ENCODE results near the gene JPT2. TPM values are rescaled to one million over a fixed set of nuclear protein-coding genes. Genes with fewer than 3 reads are reported as not detected.
"Not testable (repeated sequence)": the region's sequence is repeated elsewhere in the genome, so short reads cannot be mapped to it uniquely, and the experiment has no call there.

The JPT2 gene
- total and polyA plus RNA-seq, 4 donors = 24.4 to 45.8 (median 39.1) TPM

GRCh38 chr16:1700246-1700645 is 22.2 kb downstream of the JPT2 start:
- H3K9me3 ChIP-seq (ENCODE audit: control insufficient read depth, insufficient read depth, low read length) = no peaks in the 10 kb centered on the region
- no peak for DNase-seq (ENCODE audit: low read depth in 4 of 6, low spot score in 6 of 6)
- peaks cover 55% of the 10 kb centered on the region for H3K36me3 ChIP-seq (ENCODE audit: control insufficient read depth, insufficient read depth, low read length)
- no peaks in the 10 kb centered on the region for H3K27me3 ChIP-seq (ENCODE audit: control insufficient read depth, insufficient read depth, low read length)
- no peak overlapping the region for H3K4me3 ChIP-seq (ENCODE audit: low read depth, low read length)
- peaks cover 5% of the 10 kb centered on the region for H3K4me1 ChIP-seq (ENCODE audit: control insufficient read depth, insufficient read depth, low read length)
- H3K27ac ChIP-seq (ENCODE audit: low read depth, low read length) = no peak overlapping the region
- WGBS (ENCODE audit: insufficient coverage) = 89% methylated on average over 3 of the region's 3 CpGs

DNA sequence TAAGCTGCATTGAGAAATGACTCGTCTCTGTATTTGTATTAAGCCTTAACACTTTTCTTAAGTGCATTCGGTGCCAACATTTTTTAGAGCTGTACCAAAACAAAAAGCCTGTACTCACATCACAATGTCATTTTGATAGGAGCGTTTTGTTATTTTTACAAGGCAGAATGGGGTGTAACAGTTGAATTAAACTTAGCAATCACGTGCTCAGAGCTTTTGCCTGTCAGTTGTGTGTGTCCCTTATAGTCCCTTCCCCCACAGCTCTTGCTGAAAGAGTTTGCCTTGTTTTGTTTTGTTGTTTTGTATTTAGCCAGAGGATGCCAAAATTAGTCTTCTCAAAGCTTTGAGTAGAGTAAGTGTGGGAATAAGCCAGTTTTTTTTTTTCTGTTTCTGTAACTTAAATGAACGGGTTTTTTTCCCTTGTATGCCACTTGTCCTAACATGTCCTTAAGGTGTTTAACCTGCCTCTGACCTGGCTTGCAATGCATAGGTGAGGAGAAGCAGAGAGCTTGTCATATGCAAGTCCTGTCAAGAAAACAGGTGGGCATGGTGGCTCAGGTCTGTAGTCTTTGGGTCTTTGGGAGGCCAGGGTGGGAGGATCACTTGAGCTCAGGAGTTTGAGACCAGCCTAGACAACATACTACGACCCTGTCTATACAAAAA is 23.3 kb downstream of the JPT2 start:
- H3K4me3 ChIP-seq (ENCODE audit: low read depth, low read length) = no peak overlapping the region
- no peak for DNase-seq (ENCODE audit: low read depth in 4 of 6, low spot score in 6 of 6)
- WGBS (ENCODE audit: insufficient coverage) = no CpG with 5 or more reads among the region's 6 CpGs
- H3K27ac ChIP-seq (ENCODE audit: low read depth, low read length) = no peak overlapping the region
- peaks cover 6% of the 10 kb centered on the region for H3K4me1 ChIP-seq (ENCODE audit: control insufficient read depth, insufficient read depth, low read length)
- peaks cover 46% of the 10 kb centered on the region for H3K36me3 ChIP-seq (ENCODE audit: control insufficient read depth, insufficient read depth, low read length)
- H3K9me3 ChIP-seq (ENCODE audit: control insufficient read depth, insufficient read depth, low read length) = no peaks in the 10 kb centered on the region
- no peaks in the 10 kb centered on the region for H3K27me3 ChIP-seq (ENCODE audit: control insufficient read depth, insufficient read depth, low read length)

GRCh38 chr16:1705324-1705687 is 27.2 kb downstream of the JPT2 start:
- Histone ChIP-seq H3K4me3 (ENCODE audit: low read depth, low read length) (peak overlapping the region; percentile 91), H3K36me3 (ENCODE audit: control insufficient read depth, insufficient read depth, low read length) (peaks cover 38% of the 10 kb centered on the region), H3K27ac (ENCODE audit: low read depth, low read length) (peak overlapping the region; percentile 94), H3K4me1 (ENCODE audit: control insufficient read depth, insufficient read depth, low read length) (peaks cover 30% of the 10 kb centered on the region)
- 0% methylated on average over 10 of the region's 16 CpGs for WGBS (ENCODE audit: insufficient coverage)
- DNase-seq (ENCODE audit: low read depth in 4 of 6, low spot score in 6 of 6); H3K27me3 ChIP-seq (ENCODE audit: control insufficient read depth, insufficient read depth, low read length); H3K9me3 ChIP-seq (ENCODE audit: control insufficient read depth, insufficient read depth, low read length): not testable (repeated sequence)

DNA sequence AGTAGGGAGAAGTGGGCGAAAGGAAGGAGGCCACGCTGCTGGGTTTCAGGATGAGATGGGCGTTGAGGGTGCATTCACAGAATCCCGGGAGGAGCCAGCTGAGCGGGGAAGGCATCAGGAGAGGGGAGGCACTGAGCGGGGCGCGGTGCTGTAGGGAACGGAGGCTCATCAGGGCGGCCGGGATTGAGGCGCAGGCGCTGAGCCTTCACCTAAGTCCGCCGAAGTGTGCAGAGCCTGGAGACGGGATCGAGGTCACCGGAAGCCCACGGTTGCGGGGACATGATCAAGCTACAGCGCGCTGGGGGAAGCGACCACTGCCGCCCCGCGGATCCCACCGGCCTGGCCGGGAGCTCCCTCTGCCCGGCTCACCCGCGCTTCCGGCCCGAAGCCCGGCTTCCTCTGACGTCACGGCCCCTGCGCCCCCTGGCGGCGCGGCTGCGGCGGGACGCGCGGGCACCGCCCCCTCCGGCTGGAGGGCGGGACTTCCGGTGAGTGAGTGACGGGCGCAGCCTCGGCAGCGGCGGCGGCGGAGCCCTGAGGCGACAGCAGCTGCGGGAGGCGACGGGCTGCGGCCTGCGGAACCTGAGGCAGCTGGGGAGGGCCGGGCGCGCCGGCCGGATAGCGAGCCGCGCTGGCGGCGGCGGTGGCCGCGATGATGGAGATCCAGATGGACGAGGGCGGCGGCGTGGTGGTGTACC is 27.8 kb downstream of the JPT2 start, which contains the start of gene MAPK8IP3:
MAPK8IP3 (plus strand) TSS at position 508 of the 698 bp plus-strand sequence; CDS start at position 653, 145 bp downstream.
- Histone ChIP-seq H3K27ac (ENCODE audit: low read depth, low read length) (peak within 1 kb of the TSS; percentile 94), H3K4me3 (ENCODE audit: low read depth, low read length) (peak within 1 kb of the TSS; percentile 91), H3K9me3 (ENCODE audit: control insufficient read depth, insufficient read depth, low read length) (no peaks in the 10 kb centered on the region), H3K36me3 (ENCODE audit: control insufficient read depth, insufficient read depth, low read length) (peaks cover 35% of the 10 kb centered on the region), H3K4me1 (ENCODE audit: control insufficient read depth, insufficient read depth, low read length) (peaks cover 30% of the 10 kb centered on the region), H3K27me3 (ENCODE audit: control insufficient read depth, insufficient read depth, low read length) (no peaks in the 10 kb centered on the region)
- under 1% methylated on average over 79 of the region's 79 CpGs for WGBS (ENCODE audit: insufficient coverage)
- DNase-seq (ENCODE audit: low read depth in 4 of 6, low spot score in 6 of 6) = peak; percentile 86 to 98 (median 92)

DNA sequence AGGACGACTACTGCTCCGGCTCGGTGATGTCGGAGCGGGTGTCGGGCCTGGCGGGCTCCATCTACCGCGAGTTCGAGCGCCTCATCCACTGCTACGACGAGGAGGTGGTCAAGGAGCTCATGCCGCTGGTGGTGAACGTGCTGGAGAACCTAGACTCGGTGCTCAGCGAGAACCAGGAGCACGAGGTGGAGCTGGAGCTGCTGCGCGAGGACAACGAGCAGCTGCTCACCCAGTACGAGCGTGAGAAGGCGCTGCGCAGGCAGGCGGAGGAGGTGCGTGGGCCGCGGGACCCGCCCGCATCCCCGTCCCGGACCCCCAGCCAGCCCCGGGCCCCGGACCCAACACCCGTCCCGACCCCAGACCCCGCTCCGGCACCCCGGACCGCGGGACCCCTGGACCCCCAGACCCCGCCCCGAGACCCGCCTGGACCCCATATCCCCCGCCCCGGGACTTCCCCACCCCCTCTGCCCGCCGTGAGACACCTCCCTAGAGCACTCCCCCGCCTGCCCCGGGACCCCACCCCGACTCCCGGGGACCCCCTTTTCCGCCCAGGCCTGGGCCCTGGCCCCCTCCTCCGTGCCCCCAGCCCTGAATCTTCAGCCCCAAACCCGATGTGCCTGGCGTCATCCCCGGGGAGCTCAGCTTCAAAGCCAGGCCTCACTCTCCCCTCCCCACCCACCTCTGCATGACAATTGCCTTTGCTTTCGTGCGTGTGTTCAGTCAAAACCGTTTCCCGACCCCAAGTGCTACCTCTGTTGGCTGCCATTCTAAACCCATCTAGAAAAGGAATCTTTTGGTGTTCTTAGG is 28.5 kb downstream of the JPT2 start:
- peaks cover 30% of the 10 kb centered on the region for H3K4me1 ChIP-seq (ENCODE audit: control insufficient read depth, insufficient read depth, low read length)
- no peaks in the 10 kb centered on the region for H3K9me3 ChIP-seq (ENCODE audit: control insufficient read depth, insufficient read depth, low read length)
- peaks cover 38% of the 10 kb centered on the region for H3K36me3 ChIP-seq (ENCODE audit: control insufficient read depth, insufficient read depth, low read length)
- under 1% methylated on average over 47 of the region's 62 CpGs for WGBS (ENCODE audit: insufficient coverage)
- H3K27me3 ChIP-seq (ENCODE audit: control insufficient read depth, insufficient read depth, low read length) = no peaks in the 10 kb centered on the region
- peak in 2 of 6 donors; percentile 9 to 39 for DNase-seq (ENCODE audit: low read depth in 4 of 6, low spot score in 6 of 6)
- H3K4me3 ChIP-seq (ENCODE audit: low read depth, low read length) = peak overlapping the region; percentile 84
- peak overlapping the region; percentile 57 for H3K27ac ChIP-seq (ENCODE audit: low read depth, low read length)

DNA sequence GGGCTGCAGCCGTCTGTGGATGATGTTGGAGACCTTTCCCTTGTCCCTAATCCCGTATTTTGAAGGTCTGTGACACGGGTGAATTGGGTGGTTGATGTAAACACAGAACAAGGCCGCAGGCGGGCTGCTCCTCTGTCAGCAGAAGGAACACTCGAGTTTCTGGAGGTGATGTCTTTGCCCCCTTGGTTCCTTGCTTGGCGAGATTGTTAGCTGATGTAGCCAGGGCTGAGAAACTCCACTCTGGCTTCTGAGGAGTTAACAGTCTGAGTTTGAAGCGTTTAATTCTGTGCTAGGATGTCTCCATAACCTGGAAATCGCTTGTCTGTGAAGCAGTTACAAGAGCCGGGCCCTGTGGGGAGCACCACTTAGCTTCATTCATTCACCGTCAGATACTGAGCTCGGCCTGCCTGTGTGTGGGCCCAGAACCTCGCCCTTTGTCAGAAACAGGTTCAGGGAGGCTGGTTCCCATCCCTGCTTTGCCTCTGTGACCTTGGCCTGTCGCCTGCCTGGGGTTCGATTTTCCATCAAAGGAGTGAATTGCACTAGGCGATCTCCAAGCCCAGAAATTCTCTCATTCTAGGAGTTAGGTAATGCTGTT is 29.2 kb downstream of the JPT2 start:
- Histone ChIP-seq H3K27ac (ENCODE audit: low read depth, low read length) (no peak overlapping the region), H3K9me3 (ENCODE audit: control insufficient read depth, insufficient read depth, low read length) (no peaks in the 10 kb centered on the region), H3K4me3 (ENCODE audit: low read depth, low read length) (peak overlapping the region; percentile 59), H3K4me1 (ENCODE audit: control insufficient read depth, insufficient read depth, low read length) (peaks cover 31% of the 10 kb centered on the region), H3K36me3 (ENCODE audit: control insufficient read depth, insufficient read depth, low read length) (peaks cover 35% of the 10 kb centered on the region), H3K27me3 (ENCODE audit: control insufficient read depth, insufficient read depth, low read length) (no peaks in the 10 kb centered on the region)
- WGBS (ENCODE audit: insufficient coverage) = 3% methylated on average over 15 of the region's 16 CpGs
- peak in 3 of 6 donors; percentile 12 to 53 (median 44) for DNase-seq (ENCODE audit: low read depth in 4 of 6, low spot score in 6 of 6)

GRCh38 chr16:1708083-1708767 is 30.1 kb downstream of the JPT2 start:
- DNase-seq (ENCODE audit: low read depth in 4 of 6, low spot score in 6 of 6) = no peak
- WGBS (ENCODE audit: insufficient coverage) = 86% methylated on average over 17 of the region's 18 CpGs
- H3K4me3 ChIP-seq (ENCODE audit: low read depth, low read length) = no peak overlapping the region
- H3K36me3 ChIP-seq (ENCODE audit: control insufficient read depth, insufficient read depth, low read length) = peaks cover 33% of the 10 kb centered on the region
- H3K27me3 ChIP-seq (ENCODE audit: control insufficient read depth, insufficient read depth, low read length) = no peaks in the 10 kb centered on the region
- H3K4me1 ChIP-seq (ENCODE audit: control insufficient read depth, insufficient read depth, low read length) = peaks cover 34% of the 10 kb centered on the region
- H3K9me3 ChIP-seq (ENCODE audit: control insufficient read depth, insufficient read depth, low read length) = no peaks in the 10 kb centered on the region
- no peak overlapping the region for H3K27ac ChIP-seq (ENCODE audit: low read depth, low read length)

DNA sequence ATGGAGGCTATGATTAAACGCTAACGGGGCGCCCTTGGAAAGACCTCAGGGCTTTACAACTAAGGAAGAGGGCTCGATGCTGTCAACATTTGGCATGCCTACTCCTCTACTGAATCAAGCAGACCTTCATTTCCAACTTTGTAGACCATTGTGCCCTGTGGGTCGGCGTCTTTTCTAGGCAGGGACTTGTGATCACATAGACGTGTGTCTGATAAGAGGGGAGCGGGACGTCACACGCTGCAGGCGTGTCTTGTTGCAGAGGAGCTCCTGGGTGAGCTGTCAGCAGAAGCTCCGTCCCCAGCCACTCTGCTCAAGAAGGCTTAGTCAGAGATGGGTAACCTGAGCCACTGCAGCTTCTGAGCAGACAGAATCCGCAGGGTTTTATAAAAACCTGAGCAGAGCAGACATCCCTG is 30.7 kb downstream of the JPT2 start:
- H3K4me3 ChIP-seq (ENCODE audit: low read depth, low read length) = no peak overlapping the region
- H3K27ac ChIP-seq (ENCODE audit: low read depth, low read length) = no peak overlapping the region
- H3K4me1 ChIP-seq (ENCODE audit: control insufficient read depth, insufficient read depth, low read length) = peaks cover 35% of the 10 kb centered on the region
- no peak for DNase-seq (ENCODE audit: low read depth in 4 of 6, low spot score in 6 of 6)
- H3K27me3 ChIP-seq (ENCODE audit: control insufficient read depth, insufficient read depth, low read length) = no peaks in the 10 kb centered on the region
- H3K36me3 ChIP-seq (ENCODE audit: control insufficient read depth, insufficient read depth, low read length) = peaks cover 34% of the 10 kb centered on the region
- 86% methylated on average over 13 of the region's 13 CpGs for WGBS (ENCODE audit: insufficient coverage)
- no peaks in the 10 kb centered on the region for H3K9me3 ChIP-seq (ENCODE audit: control insufficient read depth, insufficient read depth, low read length)

DNA sequence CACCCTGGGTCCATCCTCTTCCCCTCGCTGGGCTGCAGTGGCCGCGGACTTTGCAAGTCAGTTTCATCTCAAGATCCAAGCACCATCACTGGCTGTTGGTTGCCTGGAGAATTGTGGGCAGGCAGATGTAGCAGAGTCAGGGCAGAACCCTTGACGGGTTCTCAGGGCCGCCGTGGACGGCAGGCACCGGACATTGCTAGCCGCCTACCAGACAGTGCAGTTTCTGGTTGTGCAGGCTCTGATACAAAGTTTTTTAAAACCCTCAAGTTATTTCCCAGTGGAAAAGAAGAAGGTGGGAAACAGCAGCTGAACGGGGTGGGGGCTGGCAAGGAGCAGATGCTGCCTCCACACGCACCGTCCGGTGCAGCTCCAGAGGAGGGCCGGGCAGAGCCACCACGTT is 31.3 kb downstream of the JPT2 start:
- DNase-seq (ENCODE audit: low read depth in 4 of 6, low spot score in 6 of 6) = no peak
- H3K4me1 ChIP-seq (ENCODE audit: control insufficient read depth, insufficient read depth, low read length) = peaks cover 41% of the 10 kb centered on the region
- no peak overlapping the region for H3K27ac ChIP-seq (ENCODE audit: low read depth, low read length)
- H3K4me3 ChIP-seq (ENCODE audit: low read depth, low read length) = no peak overlapping the region
- peaks cover 40% of the 10 kb centered on the region for H3K36me3 ChIP-seq (ENCODE audit: control insufficient read depth, insufficient read depth, low read length)
- H3K9me3 ChIP-seq (ENCODE audit: control insufficient read depth, insufficient read depth, low read length) = no peaks in the 10 kb centered on the region
- no peaks in the 10 kb centered on the region for H3K27me3 ChIP-seq (ENCODE audit: control insufficient read depth, insufficient read depth, low read length)
- WGBS (ENCODE audit: insufficient coverage) = 97% methylated on average over 10 of the region's 15 CpGs
